Natural killer cell treated with Interleukin-12 subunit alpha and Interleukin-12 subunit beta and Interleukin-15 and Interleukin-18, amount 100 ng/mL, for 72 hours (primary cell): ENCODE results near the gene ALCAM. TPM values are rescaled to one million over a fixed set of nuclear protein-coding genes. Genes with fewer than 3 reads are reported as not detected.

Experiments
- ATAC-seq, 2 donors: fragments of 150-1000 bp; cut with Tn5 transposase in 1 of 2; sonication (Bioruptor Pico), chemical (Tn5 transposase) in 1 of 2; 2 replicates each; pipeline ENCODE4 v1.10.0; 2021
- DNase-seq: peaks from one replicate; pipeline ENCODE4 v3.0.0; 2022; ENCODE audit warnings: low spot score
- H3K27ac Mint-ChIP-seq, 2 donors: 1 replicate in 1 of 2; 2 replicates in 1 of 2; pipeline ENCODE4 v1.8.0; 2022; ENCODE audit warnings: mixed read lengths in 2 of 2, mild to moderate bottlenecking in 1 of 2, moderate library complexity in 1 of 2
- H3K27me3 Mint-ChIP-seq, 2 donors: 1 replicate in 1 of 2; 2 replicates in 1 of 2; pipeline ENCODE4 v1.8.0; 2022; ENCODE audit warnings: mixed read lengths in 2 of 2
- H3K36me3 Mint-ChIP-seq: one replicate; pipeline ENCODE4 v1.8.0; 2022; ENCODE audit warnings: mixed read lengths
- H3K4me1 Mint-ChIP-seq, 2 donors: 1 replicate in 1 of 2; 2 replicates in 1 of 2; pipeline ENCODE4 v1.8.0; 2022; ENCODE audit warnings: low read depth in 2 of 2, mixed read lengths in 2 of 2, mild to moderate bottlenecking in 1 of 2
- H3K4me3 Mint-ChIP-seq: one replicate; pipeline ENCODE4 v1.8.0; 2022; ENCODE audit warnings: mixed read lengths
- H3K9me3 Mint-ChIP-seq: 2 replicates; pipeline ENCODE4 v1.8.0; 2022; ENCODE audit warnings: mixed read lengths
- total RNA-seq, 2 donors: library from RNA; stranded (reverse); gene quantifications; one replicate each; pipeline ENCODE4 v1.2.3, GENCODE V29; 2022

The ALCAM gene
- total RNA-seq, 2 donors from 2014 or later: 8.0 to 9.0 TPM

- DNase-seq: no peak
- no peak overlapping the region for H3K4me3 Mint-ChIP-seq
- H3K27ac Mint-ChIP-seq: no peak overlapping the region
- peaks cover 11% of the 10 kb centered on the region for H3K36me3 Mint-ChIP-seq
- ATAC-seq: no peak
- peaks cover 6% of the 10 kb centered on the region for H3K9me3 Mint-ChIP-seq
- H3K4me1 Mint-ChIP-seq: no peaks in the 10 kb centered on the region
- peaks cover 0 to 6% of the 10 kb centered on the region in 2 donors for H3K27me3 Mint-ChIP-seq
These were observed 107.0 kb downstream of the ALCAM start for GRCh38 chr3:105473521-105474223.

GRCh38 chr3:105480768-105481167 is 114.1 kb downstream of the ALCAM start:
- Mint-ChIP-seq H3K27ac (no peak overlapping the region), H3K27me3 (peaks cover 0 to 6% of the 10 kb centered on the region in 2 donors)
- no peak for ATAC-seq

DNA sequence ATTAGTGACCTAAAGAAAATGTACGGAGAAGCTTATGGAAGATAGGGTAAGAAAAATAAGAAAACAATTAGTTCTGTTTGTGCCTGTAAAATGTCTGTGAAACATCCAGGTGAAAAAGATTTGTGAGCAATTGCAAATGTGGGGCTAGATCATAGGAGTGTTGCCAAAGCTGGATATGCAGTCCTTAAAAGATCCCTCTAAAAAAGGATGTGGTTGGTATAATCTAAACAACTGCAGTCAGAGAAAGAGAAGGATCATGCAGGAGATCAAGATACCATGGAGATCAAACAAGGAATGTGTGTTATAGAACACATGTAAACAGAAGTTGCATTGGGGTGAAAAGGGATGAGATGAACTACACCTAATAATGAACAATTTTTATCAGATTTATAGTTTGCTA is 116.8 kb downstream of the ALCAM start:
- H3K27ac Mint-ChIP-seq: no peak overlapping the region
- no peaks in the 10 kb centered on the region for H3K4me1 Mint-ChIP-seq
- no peak overlapping the region for H3K4me3 Mint-ChIP-seq
- peaks cover 0 to 5% of the 10 kb centered on the region in 2 donors for H3K27me3 Mint-ChIP-seq
- DNase-seq (no peak), ATAC-seq (no peak)
- H3K36me3 Mint-ChIP-seq: no peaks in the 10 kb centered on the region
- H3K9me3 Mint-ChIP-seq: peaks cover 4% of the 10 kb centered on the region

More at GRCh38 chr3:105480768-105481167, 114.1 kb downstream of the ALCAM start:
- Mint-ChIP-seq H3K4me3 (no peak overlapping the region), H3K36me3 (peaks cover 11% of the 10 kb centered on the region), H3K4me1 (no peaks in the 10 kb centered on the region), H3K9me3 (peaks cover 9% of the 10 kb centered on the region)
- DNase-seq: no peak

GRCh38 chr3:105490045-105490444 is 123.3 kb downstream of the ALCAM start:
- H3K9me3 Mint-ChIP-seq: peaks cover 7% of the 10 kb centered on the region
- H3K4me3 Mint-ChIP-seq: no peak overlapping the region
- H3K36me3 Mint-ChIP-seq: no peaks in the 10 kb centered on the region
- DNase-seq (no peak), ATAC-seq (no peak)
- no peak overlapping the region for H3K27ac Mint-ChIP-seq
- H3K27me3 Mint-ChIP-seq: peaks cover 0 to 8% of the 10 kb centered on the region in 2 donors
- no peaks in the 10 kb centered on the region for H3K4me1 Mint-ChIP-seq

DNA sequence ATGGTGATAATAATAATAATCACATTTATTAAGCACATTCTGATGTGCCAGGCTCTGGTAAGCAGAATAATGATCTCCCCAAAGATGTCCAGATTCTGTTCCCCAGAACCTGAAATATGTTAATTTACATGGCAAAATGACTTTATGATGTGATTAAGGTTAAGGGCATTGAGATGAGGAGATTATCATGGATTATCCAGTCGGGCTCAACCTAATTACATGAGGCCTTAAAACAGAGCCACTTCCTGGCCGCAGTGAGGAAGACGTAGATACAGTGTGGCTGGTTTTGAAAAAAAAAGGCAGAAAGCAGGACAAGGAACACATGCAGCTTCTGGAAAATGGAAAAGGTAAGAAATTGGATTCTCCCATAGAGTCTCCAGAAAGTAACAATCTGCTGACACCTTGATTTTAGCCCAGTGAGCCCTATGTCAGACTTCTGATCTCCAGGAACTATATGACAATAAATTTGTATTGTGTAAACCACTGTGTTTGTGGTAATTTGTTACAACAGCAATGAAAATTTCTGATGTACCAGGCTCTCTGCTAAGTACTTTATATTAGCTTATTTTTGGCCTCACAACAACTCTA is 126.7 kb downstream of the ALCAM start:
- no peak for DNase-seq
- ATAC-seq: no peak
- Mint-ChIP-seq H3K9me3 (peaks cover 7% of the 10 kb centered on the region), H3K27me3 (peaks cover 0 to 4% of the 10 kb centered on the region in 2 donors), H3K4me3 (no peak overlapping the region), H3K36me3 (no peaks in the 10 kb centered on the region), H3K4me1 (no peaks in the 10 kb centered on the region), H3K27ac (no peak overlapping the region)

DNA sequence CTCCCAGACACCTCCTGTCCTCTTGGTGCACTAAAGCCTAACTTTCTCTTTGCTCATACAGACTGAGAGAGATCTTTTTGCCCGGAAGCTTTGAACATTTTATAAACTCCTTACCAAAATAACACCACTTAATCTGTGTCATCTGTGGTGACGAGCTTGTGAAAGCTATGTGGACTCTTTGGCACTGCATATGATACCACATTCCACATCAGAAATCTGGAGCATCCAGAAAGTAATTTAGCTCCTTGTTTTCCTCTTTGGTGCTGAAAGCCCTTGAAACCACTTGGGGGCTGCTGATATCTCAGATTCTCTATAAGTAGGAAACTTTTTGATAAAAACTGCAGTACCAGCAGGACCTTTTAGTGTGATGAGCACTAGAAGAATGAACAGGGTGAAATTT is 128.3 kb downstream of the ALCAM start:
- DNase-seq (no peak), ATAC-seq (no peak)
- Mint-ChIP-seq H3K27ac (no peak overlapping the region), H3K4me1 (no peaks in the 10 kb centered on the region), H3K27me3 (no peaks in the 10 kb centered on the region), H3K4me3 (no peak overlapping the region), H3K36me3 (no peaks in the 10 kb centered on the region), H3K9me3 (peaks cover 7% of the 10 kb centered on the region)

GRCh38 chr3:105496343-105496742 is 129.6 kb downstream of the ALCAM start:
- H3K27me3 Mint-ChIP-seq: no peaks in the 10 kb centered on the region
- H3K9me3 Mint-ChIP-seq: peaks cover 5% of the 10 kb centered on the region
- no peak overlapping the region for H3K27ac Mint-ChIP-seq
- ATAC-seq (no peak), DNase-seq (no peak)
- H3K4me1 Mint-ChIP-seq: no peaks in the 10 kb centered on the region
- H3K36me3 Mint-ChIP-seq: no peaks in the 10 kb centered on the region
- no peak overlapping the region for H3K4me3 Mint-ChIP-seq

- H3K9me3 Mint-ChIP-seq: no peaks in the 10 kb centered on the region
- DNase-seq (no peak), ATAC-seq (no peak)
- no peaks in the 10 kb centered on the region for H3K4me1 Mint-ChIP-seq
- H3K27ac Mint-ChIP-seq: no peak overlapping the region
- no peaks in the 10 kb centered on the region for H3K27me3 Mint-ChIP-seq
- no peaks in the 10 kb centered on the region for H3K36me3 Mint-ChIP-seq
- H3K4me3 Mint-ChIP-seq: no peak overlapping the region
These were observed 130.7 kb downstream of the ALCAM start for GRCh38 chr3:105497386-105497785.

GRCh38 chr3:105499961-105500360 is 133.3 kb downstream of the ALCAM start:
- DNase-seq: no peak
- Mint-ChIP-seq H3K27ac (no peak overlapping the region), H3K9me3 (no peaks in the 10 kb centered on the region), H3K36me3 (no peaks in the 10 kb centered on the region), H3K27me3 (peaks cover 2 to 4% of the 10 kb centered on the region in 2 donors), H3K4me3 (no peak overlapping the region), H3K4me1 (no peaks in the 10 kb centered on the region)
- no peak for ATAC-seq

DNA sequence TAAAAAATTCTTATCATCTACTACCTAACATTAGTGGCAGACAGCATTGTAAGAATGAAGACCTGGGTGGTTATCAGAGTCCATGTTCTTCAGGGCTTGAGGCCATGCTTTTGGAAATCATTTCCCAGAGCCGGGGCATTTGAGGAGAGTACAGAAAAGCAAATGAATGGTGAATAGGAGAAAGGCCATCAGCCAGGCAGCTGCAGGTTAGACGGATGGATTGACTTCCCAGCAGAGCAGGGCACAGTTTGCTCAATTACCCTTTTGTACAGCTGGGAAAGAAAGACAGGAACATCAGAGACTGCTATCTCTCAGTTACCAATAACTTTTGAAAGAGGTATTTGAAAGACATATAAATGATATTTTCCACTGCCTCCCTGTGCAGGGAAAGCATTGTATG is 135.6 kb downstream of the ALCAM start:
- no peaks in the 10 kb centered on the region for H3K4me1 Mint-ChIP-seq
- H3K27me3 Mint-ChIP-seq: peaks cover 2 to 6% of the 10 kb centered on the region in 2 donors
- H3K9me3 Mint-ChIP-seq: no peaks in the 10 kb centered on the region
- H3K27ac Mint-ChIP-seq: no peak overlapping the region
- no peak for DNase-seq
- no peak overlapping the region for H3K4me3 Mint-ChIP-seq
- no peak for ATAC-seq
- no peaks in the 10 kb centered on the region for H3K36me3 Mint-ChIP-seq

DNA sequence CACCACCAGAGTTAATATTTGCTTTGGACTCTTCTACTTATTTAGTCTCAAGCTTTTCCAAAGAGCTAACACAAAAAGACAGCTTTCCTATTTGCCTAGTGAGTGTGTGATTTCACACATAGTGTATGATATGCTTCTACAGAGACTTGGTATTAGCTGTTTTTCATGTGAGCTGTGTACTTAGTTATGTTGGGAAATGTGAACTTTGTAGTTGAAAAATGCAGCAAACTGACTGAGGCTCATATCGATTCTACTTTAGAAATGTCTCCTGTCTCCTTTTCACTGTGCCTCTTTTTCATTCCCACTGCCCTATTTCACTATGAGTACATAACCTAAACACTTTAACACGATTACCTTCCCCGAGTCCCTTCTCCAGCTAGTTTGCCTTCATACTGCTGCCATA is 136.5 kb downstream of the ALCAM start:
- Mint-ChIP-seq H3K4me3 (no peak overlapping the region), H3K9me3 (no peaks in the 10 kb centered on the region), H3K27ac (no peak overlapping the region), H3K36me3 (no peaks in the 10 kb centered on the region), H3K27me3 (peaks cover 2 to 6% of the 10 kb centered on the region in 2 donors), H3K4me1 (no peaks in the 10 kb centered on the region)
- DNase-seq (no peak), ATAC-seq (no peak)

GRCh38 chr3:105504440-105504951 is 137.8 kb downstream of the ALCAM start:
- no peak for DNase-seq
- peaks cover 6% of the 10 kb centered on the region in 2 donors for H3K27me3 Mint-ChIP-seq
- H3K4me1 Mint-ChIP-seq: no peaks in the 10 kb centered on the region
- ATAC-seq: no peak
- H3K9me3 Mint-ChIP-seq: no peaks in the 10 kb centered on the region
- no peaks in the 10 kb centered on the region for H3K36me3 Mint-ChIP-seq
- no peak overlapping the region for H3K4me3 Mint-ChIP-seq
- H3K27ac Mint-ChIP-seq: no peak overlapping the region

- Mint-ChIP-seq H3K27ac (no peak overlapping the region), H3K9me3 (no peaks in the 10 kb centered on the region), H3K4me1 (no peaks in the 10 kb centered on the region), H3K4me3 (no peak overlapping the region), H3K27me3 (peaks cover 6% of the 10 kb centered on the region in 2 donors), H3K36me3 (no peaks in the 10 kb centered on the region)
- DNase-seq (no peak), ATAC-seq (no peak)
These were observed 138.5 kb downstream of the ALCAM start for GRCh38 chr3:105505170-105505569.

GRCh38 chr3:105511031-105511430 is 144.3 kb downstream of the ALCAM start:
- ATAC-seq (no peak), DNase-seq (no peak)
- Mint-ChIP-seq H3K36me3 (no peaks in the 10 kb centered on the region), H3K27ac (no peak overlapping the region), H3K4me1 (no peaks in the 10 kb centered on the region), H3K9me3 (no peaks in the 10 kb centered on the region), H3K27me3 (peaks cover 0 to 3% of the 10 kb centered on the region in 2 donors), H3K4me3 (no peak overlapping the region)
